GM13976 (cell line): ENCODE measurements around the gene PARP1.
"Not testable (repeated sequence)": the region's sequence is repeated elsewhere in the genome, so short reads cannot be mapped to it uniquely, and the experiment has no call there.

Experiments used
- DNase-seq: peaks from one replicate; pipeline ENCODE4 v3.0.0; 2012; ENCODE audit warnings: low spot score
- in situ Hi-C: fragments of 300-500 bp; cut with MboI; formaldehyde crosslinking; loops from one replicate; pipeline ENCODE4 v1.12.0; 2022; ENCODE audit warnings: low sequenced_read_pairs, mixed read lengths, inconsistent platforms; ENCODE audit not compliant: unreplicated experiment
- TF ChIP-seq, protein P1 (sequence below): IDR thresholded peaks from 2 replicates; pipeline ENCODE4 v1.5.1; 2012; ENCODE audit warnings: borderline replicate concordance, mild to moderate bottlenecking; ENCODE audit not compliant: insufficient read depth; ENCODE audit errors: extremely low read depth, missing control alignments, control extremely low read depth

Gene PARP1

GRCh38 chr1:226351709-226352108 is 56.2 kb downstream of the PARP1 start:
- DNase-seq: no peak
- in situ Hi-C loops: no loop called here
- TF ChIP-seq, protein P1, sequence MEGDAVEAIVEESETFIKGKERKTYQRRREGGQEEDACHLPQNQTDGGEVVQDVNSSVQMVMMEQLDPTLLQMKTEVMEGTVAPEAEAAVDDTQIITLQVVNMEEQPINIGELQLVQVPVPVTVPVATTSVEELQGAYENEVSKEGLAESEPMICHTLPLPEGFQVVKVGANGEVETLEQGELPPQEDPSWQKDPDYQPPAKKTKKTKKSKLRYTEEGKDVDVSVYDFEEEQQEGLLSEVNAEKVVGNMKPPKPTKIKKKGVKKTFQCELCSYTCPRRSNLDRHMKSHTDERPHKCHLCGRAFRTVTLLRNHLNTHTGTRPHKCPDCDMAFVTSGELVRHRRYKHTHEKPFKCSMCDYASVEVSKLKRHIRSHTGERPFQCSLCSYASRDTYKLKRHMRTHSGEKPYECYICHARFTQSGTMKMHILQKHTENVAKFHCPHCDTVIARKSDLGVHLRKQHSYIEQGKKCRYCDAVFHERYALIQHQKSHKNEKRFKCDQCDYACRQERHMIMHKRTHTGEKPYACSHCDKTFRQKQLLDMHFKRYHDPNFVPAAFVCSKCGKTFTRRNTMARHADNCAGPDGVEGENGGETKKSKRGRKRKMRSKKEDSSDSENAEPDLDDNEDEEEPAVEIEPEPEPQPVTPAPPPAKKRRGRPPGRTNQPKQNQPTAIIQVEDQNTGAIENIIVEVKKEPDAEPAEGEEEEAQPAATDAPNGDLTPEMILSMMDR: no peak

- DNase-seq: no peak
- TF ChIP-seq, protein P1: no peak
- in situ Hi-C loops: no loop called here
These were observed 57.4 kb downstream of the PARP1 start for GRCh38 chr1:226350519-226350865.

GRCh38 chr1:226349801-226350518 is 57.9 kb downstream of the PARP1 start:
- in situ Hi-C loops: no loop called here
- DNase-seq: peak; percentile 64
- TF ChIP-seq, protein P1: no peak

- no peak for DNase-seq
- in situ Hi-C loops: no loop called here
- TF ChIP-seq, protein P1: no peak
These were observed 58.8 kb downstream of the PARP1 start for GRCh38 chr1:226349081-226349480.

- in situ Hi-C loops: no loop called here
- no peak for DNase-seq
- TF ChIP-seq, protein P1: no peak
These were observed 63.2 kb downstream of the PARP1 start for GRCh38 chr1:226344441-226345259.

- DNase-seq: no peak
- in situ Hi-C loops: no loop called here
- TF ChIP-seq, protein P1: no peak
These were observed 65.2 kb downstream of the PARP1 start for GRCh38 chr1:226342656-226343055.

DNA sequence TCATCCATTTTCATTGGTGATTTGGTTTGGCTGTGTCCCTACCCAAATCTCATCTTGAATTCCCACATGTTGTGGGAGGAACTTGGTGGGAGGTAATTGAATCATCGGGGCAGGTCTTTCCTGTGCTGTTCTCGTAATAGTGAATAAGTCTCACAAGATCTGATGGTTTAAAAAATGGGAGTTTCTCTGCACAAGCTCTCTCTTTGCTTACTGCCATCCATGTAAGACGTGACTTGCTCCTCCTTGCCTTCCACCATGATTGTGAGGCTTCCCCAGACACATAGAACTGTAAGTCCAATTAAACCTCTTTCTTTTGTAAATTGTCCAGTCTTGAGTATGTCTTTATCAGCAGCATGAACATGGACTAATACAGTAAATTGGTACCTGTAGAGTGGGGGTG is 67.8 kb downstream of the PARP1 start:
- in situ Hi-C loops, DNase-seq: not testable (repeated sequence)
